Prostate gland (tissue), 2 donors: ENCODE data around the gene LMOD2. TPM values are rescaled to one million over a fixed set of nuclear protein-coding genes. Genes with fewer than 3 reads are reported as not detected.

Source experiments
- DNase-seq: peaks from one replicate; pipeline ENCODE4 v3.0.0-alpha.2; 2019; ENCODE audit warnings: low spot score
- H3K27ac ChIP-seq, 2 donors: fragments of 200-600 bp; sonication (generic); 2 replicates each; pipeline ENCODE4 v1.5.1; 2017 to 2019
- H3K27me3 ChIP-seq: fragments of 200-600 bp; sonication (generic); replicated peaks from 2 replicates; pipeline ENCODE4 v1.5.1; 2019; ENCODE audit not compliant: insufficient read depth
- H3K36me3 ChIP-seq, 2 donors: fragments of 200-600 bp; sonication (generic); 1 replicate in 1 of 2; 2 replicates in 1 of 2; pipeline versions ENCODE4 v1.5.1 to v1.8.1; 2017 to 2019
- H3K4me1 ChIP-seq: fragments of 200-600 bp; sonication (generic); replicated peaks from 2 replicates; pipeline ENCODE4 v1.5.1; 2019
- H3K4me3 ChIP-seq, 2 donors: fragments of 200-600 bp; sonication (generic); 2 replicates each; pipeline ENCODE4 v1.5.1; 2017 to 2019
- H3K9me3 ChIP-seq: fragments of 200-600 bp; sonication (generic); 2 replicates; pipeline ENCODE4 v1.5.1; 2017
- CTCF ChIP-seq, 4 experiments: fragments of 200-600 bp in 2 of 4; fragments of 450-650 bp in 2 of 4; sonication (generic) in 2 of 4; IDR thresholded peaks; 1 replicate in 3 of 4; 2 replicates in 1 of 4; pipeline ENCODE4 v1.5.1; 2016 to 2019; ENCODE audit warnings: antibody characterized with exemption in 4 of 4, mild to moderate bottlenecking in 2 of 4, moderate library complexity in 2 of 4
- POLR2A ChIP-seq: fragments of 450-650 bp; IDR thresholded peaks from one replicate; pipeline ENCODE4 v1.6.1; 2016; ENCODE audit warnings: antibody characterized with exemption, mild to moderate bottlenecking
- POLR2AphosphoS5 ChIP-seq: sonication (generic); formaldehyde crosslinking; IDR thresholded peaks from one replicate; pipeline ENCODE4 v1.6.1; 2017; ENCODE audit warnings: antibody characterized with exemption
- WGBS: methylation state at CpG from one replicate; pipeline ENCODE4 v1.1.5; 2018; 5-methylcytosine and 5-hydroxymethylcytosine counted together
- intact Hi-C: fragments of 100-400 bp; cut with DNase I; formaldehyde crosslinking; loops from one replicate; pipeline ENCODE4 v1.14.2; 2022
- total RNA-seq, 2 donors: library from RNA; depleted of rRNA; stranded (reverse); fragments of >200 nt; gene quantifications; one replicate each; pipeline ENCODE4 v1.1.0, GENCODE V29; 2016

LMOD2 gene
- total RNA-seq, 2 donors from 2014 or later: 4.6 TPM; not detected in 1

GRCh38 chr7:123624527-123625183, 31.0 kb upstream of the LMOD2 start:
- no peak for DNase-seq
- peak in 1 of 4 experiments; percentile 26 for TF ChIP-seq CTCF (IDR thresholded peaks at IDR 0.05)
- no peak for TF ChIP-seq POLR2A
- Histone ChIP-seq H3K27me3 (no peaks in the 10 kb centered on the region), H3K27ac (no peak overlapping the region), H3K36me3 (no peaks in the 10 kb centered on the region), H3K4me3 (no peak overlapping the region), H3K4me1 (no peaks in the 10 kb centered on the region), H3K9me3 (no peaks in the 10 kb centered on the region)
- intact Hi-C loops: no loop called here
- WGBS: 66% methylated on average over 12 of the region's 12 CpGs

- H3K4me3 ChIP-seq: no peak overlapping the region
These were observed 30.4 kb upstream of the LMOD2 start for GRCh38 chr7:123625254-123625653.

GRCh38 chr7:123627851-123628250, 27.8 kb upstream of the LMOD2 start:
- no peak for DNase-seq
- no peak overlapping the region for H3K4me3 ChIP-seq
- H3K36me3 ChIP-seq: no peaks in the 10 kb centered on the region
- no peak for TF ChIP-seq CTCF (IDR thresholded peaks at IDR 0.05)
- no peak for TF ChIP-seq POLR2AphosphoS5
- no peak for TF ChIP-seq POLR2A
- 90% methylated on average over 2 of the region's 2 CpGs for WGBS
- no peaks in the 10 kb centered on the region for H3K27me3 ChIP-seq
- no peak overlapping the region for H3K27ac ChIP-seq
- intact Hi-C loops: no loop called here
- no peaks in the 10 kb centered on the region for H3K9me3 ChIP-seq
- H3K4me1 ChIP-seq: no peaks in the 10 kb centered on the region

More at GRCh38 chr7:123625254-123625653, 30.4 kb upstream of the LMOD2 start:
- Histone ChIP-seq H3K27ac (no peak overlapping the region), H3K4me1 (no peaks in the 10 kb centered on the region), H3K27me3 (no peaks in the 10 kb centered on the region), H3K36me3 (no peaks in the 10 kb centered on the region), H3K9me3 (no peaks in the 10 kb centered on the region)
- intact Hi-C loops: no loop called here
- WGBS: 65% methylated on average over 2 of the region's 2 CpGs
- no peak for TF ChIP-seq CTCF (IDR thresholded peaks at IDR 0.05)
- no peak for TF ChIP-seq POLR2A
- no peak for TF ChIP-seq POLR2AphosphoS5
- DNase-seq: no peak

GRCh38 chr7:123628829-123629228, 26.8 kb upstream of the LMOD2 start:
- Histone ChIP-seq H3K36me3 (no peaks in the 10 kb centered on the region), H3K4me3 (no peak overlapping the region), H3K27ac (no peak overlapping the region), H3K9me3 (no peaks in the 10 kb centered on the region), H3K4me1 (no peaks in the 10 kb centered on the region), H3K27me3 (no peaks in the 10 kb centered on the region)
- intact Hi-C loops: no loop called here
- DNase-seq: no peak
- WGBS: 91% methylated on average over 5 of the region's 5 CpGs
- no peak for TF ChIP-seq POLR2AphosphoS5
- no peak for TF ChIP-seq POLR2A
- no peak for TF ChIP-seq CTCF (IDR thresholded peaks at IDR 0.05)

GRCh38 chr7:123629281-123629680, 26.4 kb upstream of the LMOD2 start:
- intact Hi-C loops: no loop called here
- H3K27ac ChIP-seq: no peak overlapping the region
- H3K4me3 ChIP-seq: no peak overlapping the region
- no peaks in the 10 kb centered on the region for H3K27me3 ChIP-seq
- no peak for TF ChIP-seq CTCF (IDR thresholded peaks at IDR 0.05)
- TF ChIP-seq POLR2A: no peak
- TF ChIP-seq POLR2AphosphoS5: no peak
- DNase-seq: no peak
- H3K9me3 ChIP-seq: no peaks in the 10 kb centered on the region
- no peaks in the 10 kb centered on the region for H3K36me3 ChIP-seq
- 59% methylated on average over 1 of the region's 1 CpG for WGBS
- no peaks in the 10 kb centered on the region for H3K4me1 ChIP-seq
